Measurements from ENCODE around the gene IMP4. TPM values are rescaled to one million over a fixed set of nuclear protein-coding genes. Genes with fewer than 3 reads are reported as not detected.
"Not testable (repeated sequence)": the region's sequence is repeated elsewhere in the genome, so short reads cannot be mapped to it uniquely, and the experiment has no call there.

The IMP4 gene
- total RNA-seq, 1 donor = 55.7 TPM

DNA sequence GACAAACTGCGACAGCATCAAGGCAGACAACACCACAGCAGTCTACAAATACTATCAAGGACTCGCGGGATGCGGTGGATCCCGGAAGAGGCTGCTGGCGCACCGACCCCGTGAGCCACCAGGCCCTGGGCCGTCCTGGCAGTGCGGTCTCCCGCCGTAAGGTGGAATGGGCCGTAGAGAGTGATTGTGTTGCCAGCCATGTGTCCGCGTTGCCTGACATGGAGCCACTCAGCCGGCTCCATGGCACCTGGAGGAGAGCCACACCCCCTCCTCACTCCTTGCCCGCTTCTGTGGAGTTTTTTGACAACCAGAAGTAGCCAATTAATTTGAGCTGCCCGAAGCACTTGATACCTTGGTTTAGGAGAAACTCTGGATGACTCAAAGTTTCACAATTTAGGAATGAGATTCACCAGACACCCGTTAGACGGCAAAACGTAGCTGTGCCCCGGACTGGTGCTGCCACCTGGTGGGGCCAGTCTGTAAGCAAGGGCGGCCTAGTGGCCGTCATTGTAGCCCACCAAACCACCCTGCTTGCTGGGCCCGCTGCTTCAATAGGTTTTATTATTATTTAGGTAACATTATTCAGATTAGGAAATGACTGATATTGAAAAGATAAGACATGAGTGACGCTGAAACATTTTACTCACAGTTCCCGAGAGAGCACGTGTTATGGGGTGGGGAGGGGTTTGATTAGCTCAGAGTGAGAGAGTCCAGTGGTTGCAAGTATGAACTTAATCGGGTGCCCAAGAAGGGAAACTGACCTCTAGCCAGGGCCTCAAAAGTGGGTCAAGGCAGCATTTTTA is 10.2 kb upstream of the IMP4 start:
- peak; percentile 97 for DNase-seq (ENCODE audit: insufficient read length, low spot score, missing footprints)
- no peaks in the 10 kb centered on the region for H3K36me3 ChIP-seq (ENCODE audit: insufficient read depth, low read length)
- H3K4me3 ChIP-seq (ENCODE audit: insufficient read depth, low read length) = no peak overlapping the region
- TF ChIP-seq CTCF (IDR thresholded peaks at IDR 0.05; ENCODE audit: extremely low read depth, low read depth, low read length) = peak; percentile 96
- no peaks in the 10 kb centered on the region for H4K20me1 ChIP-seq (ENCODE audit: insufficient read depth, low read length)
- H3K4me1 ChIP-seq (ENCODE audit: insufficient read depth, low read length) = peaks cover 13% of the 10 kb centered on the region
- H3K4me2 ChIP-seq (ENCODE audit: insufficient read depth, low read length) = peak overlapping the region; percentile 51
- H2AFZ ChIP-seq (ENCODE audit: low read length) = peak overlapping the region; percentile 47
- no peaks in the 10 kb centered on the region for H3K9me3 ChIP-seq (ENCODE audit: low read depth, low read length)
- peaks cover 8% of the 10 kb centered on the region for H3K27me3 ChIP-seq (ENCODE audit: insufficient read depth, low read length)
- no peaks in the 10 kb centered on the region for H3K79me2 ChIP-seq (ENCODE audit: insufficient read depth, low read length)
- H3K27ac ChIP-seq (ENCODE audit: low read depth, low read length) = no peak overlapping the region

GRCh38 chr2:130333253-130333652 is 9.4 kb upstream of the IMP4 start:
- not testable (repeated sequence) for H3K79me2 ChIP-seq (ENCODE audit: insufficient read depth, low read length); H3K9me3 ChIP-seq (ENCODE audit: low read depth, low read length); H3K36me3 ChIP-seq (ENCODE audit: insufficient read depth, low read length); DNase-seq (ENCODE audit: insufficient read length, low spot score, missing footprints); H3K27me3 ChIP-seq (ENCODE audit: insufficient read depth, low read length); H3K4me3 ChIP-seq (ENCODE audit: insufficient read depth, low read length); H4K20me1 ChIP-seq (ENCODE audit: insufficient read depth, low read length); H3K27ac ChIP-seq (ENCODE audit: low read depth, low read length); H3K4me2 ChIP-seq (ENCODE audit: insufficient read depth, low read length); H2AFZ ChIP-seq (ENCODE audit: low read length)
- H3K4me1 ChIP-seq (ENCODE audit: insufficient read depth, low read length) = peaks cover 15% of the 10 kb centered on the region

GRCh38 chr2:130334026-130334425 is 8.7 kb upstream of the IMP4 start:
- Histone ChIP-seq H3K4me2 (ENCODE audit: insufficient read depth, low read length) (no peak overlapping the region), H2AFZ (ENCODE audit: low read length) (no peak overlapping the region), H4K20me1 (ENCODE audit: insufficient read depth, low read length) (no peaks in the 10 kb centered on the region), H3K9me3 (ENCODE audit: low read depth, low read length) (no peaks in the 10 kb centered on the region), H3K79me2 (ENCODE audit: insufficient read depth, low read length) (no peaks in the 10 kb centered on the region), H3K36me3 (ENCODE audit: insufficient read depth, low read length) (peaks cover 6% of the 10 kb centered on the region), H3K4me1 (ENCODE audit: insufficient read depth, low read length) (peaks cover 16% of the 10 kb centered on the region), H3K4me3 (ENCODE audit: insufficient read depth, low read length) (no peak overlapping the region), H3K27ac (ENCODE audit: low read depth, low read length) (no peak overlapping the region), H3K27me3 (ENCODE audit: insufficient read depth, low read length) (peaks cover 8% of the 10 kb centered on the region)
- no peak for TF ChIP-seq CTCF (IDR thresholded peaks at IDR 0.05; ENCODE audit: extremely low read depth, low read depth, low read length)
- no peak for DNase-seq (ENCODE audit: insufficient read length, low spot score, missing footprints)

GRCh38 chr2:130335226-130335625 is 7.5 kb upstream of the IMP4 start:
- DNase-seq (ENCODE audit: insufficient read length, low spot score, missing footprints) = no peak
- no peaks in the 10 kb centered on the region for H4K20me1 ChIP-seq (ENCODE audit: insufficient read depth, low read length)
- no peaks in the 10 kb centered on the region for H3K9me3 ChIP-seq (ENCODE audit: low read depth, low read length)
- H3K27ac ChIP-seq (ENCODE audit: low read depth, low read length) = no peak overlapping the region
- peaks cover 16% of the 10 kb centered on the region for H3K4me1 ChIP-seq (ENCODE audit: insufficient read depth, low read length)
- no peak overlapping the region for H3K4me2 ChIP-seq (ENCODE audit: insufficient read depth, low read length)
- H2AFZ ChIP-seq (ENCODE audit: low read length) = no peak overlapping the region
- no peak for TF ChIP-seq CTCF (IDR thresholded peaks at IDR 0.05; ENCODE audit: extremely low read depth, low read depth, low read length)
- peaks cover 12% of the 10 kb centered on the region for H3K36me3 ChIP-seq (ENCODE audit: insufficient read depth, low read length)
- H3K79me2 ChIP-seq (ENCODE audit: insufficient read depth, low read length) = no peaks in the 10 kb centered on the region
- peaks cover 8% of the 10 kb centered on the region for H3K27me3 ChIP-seq (ENCODE audit: insufficient read depth, low read length)
- H3K4me3 ChIP-seq (ENCODE audit: insufficient read depth, low read length) = no peak overlapping the region

Data from osteoblast (primary cell).